Esophagus (tissue), 2 donors: Measurements from ENCODE around the gene SNCAIP. TPM values are rescaled to one million over a fixed set of nuclear protein-coding genes. Genes with fewer than 3 reads are reported as not detected.

Experiments
- H3K27ac ChIP-seq, 2 donors: one replicate each; pipeline ENCODE4 v1.5.1; 2013; ENCODE audit warnings: low read depth in 2 of 2, mild to moderate bottlenecking in 2 of 2, inconsistent platforms in 1 of 2, low read length in 1 of 2, moderate library complexity in 1 of 2
- H3K27me3 ChIP-seq, 2 donors: one replicate each; pipeline ENCODE4 v1.6.1; 2013; ENCODE audit warnings: low read length in 2 of 2, control low read depth in 1 of 2, mild to moderate bottlenecking in 1 of 2; ENCODE audit not compliant: insufficient read depth in 2 of 2, control insufficient read depth in 1 of 2
- H3K36me3 ChIP-seq, 2 donors: one replicate each; pipeline ENCODE4 v1.6.1; 2013; ENCODE audit warnings: low read length in 1 of 2; ENCODE audit not compliant: control insufficient read depth in 2 of 2, insufficient read depth in 2 of 2
- H3K4me1 ChIP-seq, 2 donors: one replicate each; pipeline ENCODE4 v1.6.1; 2013; ENCODE audit warnings: low read length in 1 of 2; ENCODE audit not compliant: control insufficient read depth in 2 of 2, insufficient read depth in 2 of 2
- H3K4me3 ChIP-seq, 2 donors: one replicate each; pipeline ENCODE4 v1.5.1; 2013; ENCODE audit warnings: low read length in 2 of 2, mild to moderate bottlenecking in 2 of 2, low read depth in 1 of 2, moderate library complexity in 1 of 2
- H3K9me3 ChIP-seq, 2 donors: one replicate each; pipeline ENCODE4 v1.6.1; 2013; ENCODE audit warnings: mild to moderate bottlenecking in 2 of 2, low read depth in 1 of 2, low read length in 1 of 2, moderate library complexity in 1 of 2; ENCODE audit not compliant: control insufficient read depth in 2 of 2, insufficient read depth in 1 of 2
- WGBS, 2 donors: extraction: QIAGEN DNeasy Blood & Tissue Kit; methylation state at CpG; one replicate each; pipeline ENCODE4 v1.1.7; 2013; 5-methylcytosine and 5-hydroxymethylcytosine counted together
- polyA plus RNA-seq, 2 donors: library from polyadenylated mRNA; stranded (reverse); fragments of 200-250 nt; gene quantifications; one replicate each; pipeline ENCODE4 v1.2.3, GENCODE V29; 2013
- donor health status: healthy with polysubstance abuse.
- donor health status: Bipolar disorder and iron deficiency.

The SNCAIP gene
- polyA plus RNA-seq, 2 donors, result 0.80 to 1.2 TPM

DNA sequence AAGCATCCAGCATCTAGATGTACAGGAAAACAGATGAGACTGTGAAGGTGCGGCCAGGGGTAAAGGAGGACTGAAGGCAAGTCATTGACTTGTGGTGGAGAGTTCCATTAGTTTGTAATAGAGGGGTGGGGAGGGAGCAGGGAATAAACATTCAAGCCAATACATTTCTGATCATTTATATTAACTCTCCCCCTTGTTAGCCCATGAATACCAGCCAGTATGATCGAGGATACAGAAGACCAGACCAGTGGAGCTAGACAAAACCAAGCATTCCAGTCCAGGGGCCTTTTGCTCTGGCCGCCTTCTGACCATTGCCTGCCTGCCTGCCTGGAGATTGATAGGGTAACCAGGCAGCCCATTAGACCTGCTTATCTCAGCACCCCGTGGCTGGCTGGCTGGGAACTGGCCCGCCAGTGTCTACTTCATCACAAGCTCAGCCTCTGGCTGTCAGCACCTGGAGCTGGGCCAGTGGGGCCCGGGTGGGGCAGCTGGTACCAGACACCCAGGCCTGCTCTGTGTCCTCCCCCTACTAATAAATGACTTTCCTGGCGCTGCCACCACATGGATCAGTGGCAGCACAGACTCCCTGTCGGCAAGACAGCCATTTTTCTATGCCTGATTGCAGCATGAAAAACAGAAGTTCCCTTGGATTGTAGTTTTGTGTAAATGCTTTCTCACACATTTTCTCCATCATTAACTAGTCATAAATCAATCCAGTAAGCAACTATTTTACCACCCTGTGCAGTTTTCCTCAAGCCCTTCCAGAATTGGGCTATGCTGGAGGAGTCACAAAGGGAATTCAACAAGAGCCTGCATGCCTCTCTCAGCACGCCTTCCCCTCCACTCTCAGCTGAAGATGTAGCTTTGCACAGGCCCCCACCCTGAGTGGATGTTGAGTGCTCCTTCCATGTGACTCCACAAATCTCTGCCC, 181.3 kb downstream of the SNCAIP start:
- peaks cover 2 to 4% of the 10 kb centered on the region in 2 donors for H3K4me1 ChIP-seq
- H3K27ac ChIP-seq, result peak overlapping the region; percentile 19 to 58
- H3K4me3 ChIP-seq, result no peak overlapping the region
- H3K27me3 ChIP-seq, result no peaks in the 10 kb centered on the region
- no peaks in the 10 kb centered on the region for H3K36me3 ChIP-seq
- H3K9me3 ChIP-seq, result no peaks in the 10 kb centered on the region
- 31 to 36% methylated on average over 9 of the region's 9 CpGs for WGBS, 2 donors

GRCh38 chr5:122494109-122494508, 182.1 kb downstream of the SNCAIP start:
- Histone ChIP-seq H3K27me3 (no peaks in the 10 kb centered on the region), H3K27ac (peak overlapping the region in 1 of 2 donors; percentile 19), H3K4me1 (peaks cover 2 to 4% of the 10 kb centered on the region in 2 donors), H3K9me3 (no peaks in the 10 kb centered on the region), H3K4me3 (no peak overlapping the region), H3K36me3 (no peaks in the 10 kb centered on the region)
- 49 to 52% methylated on average over 4 of the region's 4 CpGs for WGBS, 2 donors

GRCh38 chr5:122498163-122498562, 186.1 kb downstream of the SNCAIP start:
- no peak overlapping the region for H3K4me3 ChIP-seq

DNA sequence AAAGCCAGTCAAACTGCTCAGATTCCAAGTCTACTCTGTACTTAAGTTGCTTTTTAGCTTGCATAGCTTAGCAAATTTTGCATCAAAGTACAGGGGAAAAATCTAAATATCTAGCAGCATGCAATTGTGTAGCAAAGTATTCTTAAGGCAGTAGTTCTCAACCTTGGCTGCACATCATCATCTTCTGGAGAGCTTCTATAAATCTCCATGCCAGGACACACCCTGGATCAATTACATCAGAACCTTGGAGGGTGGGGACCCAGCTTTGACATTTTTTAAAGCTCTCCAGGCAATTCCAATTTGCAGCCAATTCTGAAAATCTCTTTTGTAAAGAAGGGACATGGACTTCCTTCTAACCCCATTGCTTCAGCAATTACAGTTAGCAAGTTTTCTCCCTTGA, 187.5 kb downstream of the SNCAIP start:
- Histone ChIP-seq H3K4me1 (peaks cover 0 to 2% of the 10 kb centered on the region in 2 donors), H3K9me3 (no peaks in the 10 kb centered on the region), H3K4me3 (no peak overlapping the region), H3K27me3 (no peaks in the 10 kb centered on the region), H3K27ac (no peak overlapping the region), H3K36me3 (no peaks in the 10 kb centered on the region)

More at GRCh38 chr5:122498163-122498562, 186.1 kb downstream of the SNCAIP start:
- Histone ChIP-seq H3K9me3 (no peaks in the 10 kb centered on the region), H3K4me1 (peaks cover 2 to 4% of the 10 kb centered on the region in 2 donors), H3K27ac (no peak overlapping the region), H3K27me3 (no peaks in the 10 kb centered on the region), H3K36me3 (no peaks in the 10 kb centered on the region)
- 63 to 66% methylated on average over 2 of the region's 2 CpGs for WGBS, 2 donors

- WGBS, 2 donors, result 50 to 53% methylated on average over 12 of the region's 12 CpGs
- H3K4me1 ChIP-seq, result peaks cover 0 to 2% of the 10 kb centered on the region in 2 donors
- no peaks in the 10 kb centered on the region for H3K9me3 ChIP-seq
- no peaks in the 10 kb centered on the region for H3K27me3 ChIP-seq
- H3K4me3 ChIP-seq, result no peak overlapping the region
- H3K36me3 ChIP-seq, result no peaks in the 10 kb centered on the region
- peak overlapping the region in 1 of 2 donors; percentile 19 for H3K27ac ChIP-seq
Measured at GRCh38 chr5:122500245-122501088, 188.4 kb downstream of the SNCAIP start.

GRCh38 chr5:122501089-122501435, 189.0 kb downstream of the SNCAIP start:
- H3K4me1 ChIP-seq, result peaks cover 0 to 2% of the 10 kb centered on the region in 2 donors
- H3K9me3 ChIP-seq, result no peaks in the 10 kb centered on the region
- 32 to 39% methylated on average over 2 of the region's 2 CpGs for WGBS, 2 donors
- H3K27ac ChIP-seq, result no peak overlapping the region
- no peaks in the 10 kb centered on the region for H3K27me3 ChIP-seq
- no peaks in the 10 kb centered on the region for H3K36me3 ChIP-seq
- no peak overlapping the region for H3K4me3 ChIP-seq

- H3K27ac ChIP-seq, result no peak overlapping the region
- H3K27me3 ChIP-seq, result no peaks in the 10 kb centered on the region
- WGBS, 2 donors, result 23 to 49% methylated on average over 1 of the region's 1 CpG
- H3K9me3 ChIP-seq, result peaks cover 0 to 2% of the 10 kb centered on the region in 2 donors
- H3K4me3 ChIP-seq, result no peak overlapping the region
- no peaks in the 10 kb centered on the region for H3K36me3 ChIP-seq
- H3K4me1 ChIP-seq, result no peaks in the 10 kb centered on the region
Measured at GRCh38 chr5:122507045-122507444, 195.0 kb downstream of the SNCAIP start.

DNA sequence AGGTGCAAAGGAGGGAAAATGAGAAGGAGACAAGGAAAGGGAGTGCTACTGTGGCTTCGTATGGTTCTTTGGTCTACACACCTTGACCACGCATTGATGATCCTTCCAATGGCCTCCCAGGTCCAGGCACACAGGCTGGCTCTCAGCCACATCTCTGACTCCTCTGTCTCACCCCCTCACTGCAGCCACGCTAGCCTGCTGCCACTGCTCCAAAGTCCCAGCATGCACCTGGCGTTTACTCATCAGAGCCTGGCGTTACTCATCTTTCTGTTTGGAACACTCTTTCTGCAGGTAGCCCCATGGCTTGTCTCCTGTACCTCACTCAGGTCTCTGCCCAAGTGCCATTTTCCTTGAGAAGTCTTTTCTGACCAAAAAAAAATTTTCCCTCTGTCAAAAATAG, 195.5 kb downstream of the SNCAIP start:
- peaks cover 0 to 2% of the 10 kb centered on the region in 2 donors for H3K9me3 ChIP-seq
- no peak overlapping the region for H3K27ac ChIP-seq
- no peaks in the 10 kb centered on the region for H3K4me1 ChIP-seq
- 81 to 82% methylated on average over 5 of the region's 5 CpGs for WGBS, 2 donors
- no peak overlapping the region for H3K4me3 ChIP-seq
- H3K27me3 ChIP-seq, result no peaks in the 10 kb centered on the region
- no peaks in the 10 kb centered on the region for H3K36me3 ChIP-seq

GRCh38 chr5:122508623-122509022, 196.6 kb downstream of the SNCAIP start:
- Histone ChIP-seq H3K27me3 (no peaks in the 10 kb centered on the region), H3K9me3 (peaks cover 0 to 2% of the 10 kb centered on the region in 2 donors), H3K36me3 (no peaks in the 10 kb centered on the region), H3K4me1 (no peaks in the 10 kb centered on the region), H3K4me3 (no peak overlapping the region), H3K27ac (no peak overlapping the region)
